OCI-LY1 (cell line): ENCODE measurements around the gene HTRA3.

Experiments
- EZH2 ChIP-seq: fragments of 200-600 bp; sonication (generic), shearing (Covaris generic); IDR thresholded peaks from 2 replicates; pipeline ENCODE4 v1.8.0; 2017; ENCODE audit warnings: borderline replicate concordance, mixed run types, mild to moderate bottlenecking, antibody characterized with exemption, low read length, moderate library complexity, mixed read lengths
- TF ChIP-seq, protein P1 (sequence below): fragments of 200-600 bp; sonication (generic), shearing (Covaris generic); IDR thresholded peaks from 2 replicates; pipeline ENCODE4 v1.5.1; 2017; ENCODE audit warnings: mild to moderate bottlenecking, antibody characterized with exemption, low read length, moderate library complexity, mixed read lengths

- TF ChIP-seq EZH2, result no peak
- TF ChIP-seq, protein P1, sequence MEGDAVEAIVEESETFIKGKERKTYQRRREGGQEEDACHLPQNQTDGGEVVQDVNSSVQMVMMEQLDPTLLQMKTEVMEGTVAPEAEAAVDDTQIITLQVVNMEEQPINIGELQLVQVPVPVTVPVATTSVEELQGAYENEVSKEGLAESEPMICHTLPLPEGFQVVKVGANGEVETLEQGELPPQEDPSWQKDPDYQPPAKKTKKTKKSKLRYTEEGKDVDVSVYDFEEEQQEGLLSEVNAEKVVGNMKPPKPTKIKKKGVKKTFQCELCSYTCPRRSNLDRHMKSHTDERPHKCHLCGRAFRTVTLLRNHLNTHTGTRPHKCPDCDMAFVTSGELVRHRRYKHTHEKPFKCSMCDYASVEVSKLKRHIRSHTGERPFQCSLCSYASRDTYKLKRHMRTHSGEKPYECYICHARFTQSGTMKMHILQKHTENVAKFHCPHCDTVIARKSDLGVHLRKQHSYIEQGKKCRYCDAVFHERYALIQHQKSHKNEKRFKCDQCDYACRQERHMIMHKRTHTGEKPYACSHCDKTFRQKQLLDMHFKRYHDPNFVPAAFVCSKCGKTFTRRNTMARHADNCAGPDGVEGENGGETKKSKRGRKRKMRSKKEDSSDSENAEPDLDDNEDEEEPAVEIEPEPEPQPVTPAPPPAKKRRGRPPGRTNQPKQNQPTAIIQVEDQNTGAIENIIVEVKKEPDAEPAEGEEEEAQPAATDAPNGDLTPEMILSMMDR, result no peak
Measured at GRCh38 chr4:8274765-8275547, 5.4 kb downstream of the HTRA3 start.
